Stimulated activated CD8-positive, alpha-beta memory T cell treated with anti-CD3 and anti-CD28 coated beads, Interleukin-15, amount 100 ng/mL, for 4 hours (primary cell): Measurements from ENCODE around the gene TFB2M.
A peak's percentile ranks its signal among the peaks of the same experiment; 100 is the strongest.

Experiments used
- DNase-seq, 2 donors: peaks; one replicate each; pipeline ENCODE4 v3.0.0-alpha.2; 2020; ENCODE audit warnings: low read depth in 2 of 2

TFB2M gene

GRCh38 chr1:246513041-246513440, 53.0 kb downstream of the TFB2M start:
- DNase-seq, result no peak

- no peak for DNase-seq
These were observed 53.4 kb downstream of the TFB2M start for GRCh38 chr1:246512635-246513034.

GRCh38 chr1:246512230-246512629, 53.8 kb downstream of the TFB2M start:
- DNase-seq, result no peak

- DNase-seq, result no peak
These were observed 54.9 kb downstream of the TFB2M start for GRCh38 chr1:246511203-246511602.

- DNase-seq, result no peak
These were observed 55.7 kb downstream of the TFB2M start for GRCh38 chr1:246510147-246511030.

- DNase-seq, result no peak
These were observed 57.0 kb downstream of the TFB2M start for GRCh38 chr1:246508897-246509688.

- peak; percentile 39 to 62 for DNase-seq
These were observed 59.2 kb downstream of the TFB2M start, which contains the start of gene SMYD3 for GRCh38 chr1:246506674-246507481. TSS of gene SMYD3 (minus strand) at chr1:246507279.

- DNase-seq, result no peak
These were observed 59.7 kb downstream of the TFB2M start for GRCh38 chr1:246506367-246506673.

- no peak for DNase-seq
These were observed 62.7 kb downstream of the TFB2M start for GRCh38 chr1:246503341-246503740.

- no peak for DNase-seq
These were observed 68.6 kb downstream of the TFB2M start for GRCh38 chr1:246497331-246497915.

GRCh38 chr1:246492611-246493245, 73.3 kb downstream of the TFB2M start:
- no peak for DNase-seq

- DNase-seq, result no peak
These were observed 74.5 kb downstream of the TFB2M start for GRCh38 chr1:246491551-246492053.
